ENCODE results near the gene MEP1B.

MEP1B gene

DNA sequence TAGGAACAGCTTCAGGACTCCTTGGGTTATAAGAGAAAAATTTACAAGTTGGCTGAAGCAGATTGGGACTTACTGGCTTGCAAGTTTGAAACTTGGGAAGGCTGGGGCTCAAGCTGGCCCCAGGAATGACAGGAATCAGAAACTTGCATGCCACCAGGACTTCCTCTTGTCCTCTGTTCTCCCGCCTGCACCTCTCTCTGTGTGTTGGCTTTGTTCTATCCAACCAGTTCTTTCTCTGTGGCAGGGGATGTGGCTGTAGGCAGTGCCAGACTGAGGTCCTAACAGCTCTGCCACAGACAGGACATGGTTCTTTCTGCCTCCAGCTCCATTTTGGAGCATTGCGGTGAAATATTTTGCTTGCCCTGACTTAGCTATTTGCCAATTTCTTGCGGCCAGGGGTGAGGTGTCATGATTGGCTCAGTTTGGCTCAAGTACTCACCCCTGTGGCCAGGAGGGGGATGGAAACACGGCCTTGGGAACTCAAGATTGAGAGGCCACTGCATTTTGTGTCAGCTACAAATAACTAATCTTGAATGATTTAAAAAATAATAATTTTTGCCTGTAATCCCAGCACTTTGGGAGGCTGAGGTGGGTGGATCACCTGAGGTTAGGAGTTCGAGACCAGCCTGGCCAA, 48.9 kb downstream of the MEP1B start:
- H3K27ac ChIP-seq (ENCODE audit: low read depth, low read length), result no peak overlapping the region
- no peaks in the 10 kb centered on the region for H3K9me2 ChIP-seq (replicated peaks; ENCODE audit: control insufficient read depth, low read length)
- H4K20me1 ChIP-seq (ENCODE audit: control insufficient read depth, insufficient read depth, low read depth, low read length), result no peaks in the 10 kb centered on the region
- H3K36me3 ChIP-seq (ENCODE audit: control insufficient read depth, low read length), result no peaks in the 10 kb centered on the region
- H3K4me3 ChIP-seq (ENCODE audit: low read length), result no peak overlapping the region
- no peaks in the 10 kb centered on the region for H3K9me3 ChIP-seq (ENCODE audit: control insufficient read depth, insufficient read depth, low read length)
- H3K4me2 ChIP-seq (ENCODE audit: low read length), result no peak overlapping the region
- no peaks in the 10 kb centered on the region for H3K4me1 ChIP-seq (ENCODE audit: control insufficient read depth, low read length)
- H3K79me2 ChIP-seq (ENCODE audit: control insufficient read depth, low read length), result no peaks in the 10 kb centered on the region
- TF ChIP-seq EZH2phosphoT487 (IDR thresholded peaks at IDR 0.05; ENCODE audit: borderline replicate concordance, low read length), result no peak
- TF ChIP-seq, protein P1, sequence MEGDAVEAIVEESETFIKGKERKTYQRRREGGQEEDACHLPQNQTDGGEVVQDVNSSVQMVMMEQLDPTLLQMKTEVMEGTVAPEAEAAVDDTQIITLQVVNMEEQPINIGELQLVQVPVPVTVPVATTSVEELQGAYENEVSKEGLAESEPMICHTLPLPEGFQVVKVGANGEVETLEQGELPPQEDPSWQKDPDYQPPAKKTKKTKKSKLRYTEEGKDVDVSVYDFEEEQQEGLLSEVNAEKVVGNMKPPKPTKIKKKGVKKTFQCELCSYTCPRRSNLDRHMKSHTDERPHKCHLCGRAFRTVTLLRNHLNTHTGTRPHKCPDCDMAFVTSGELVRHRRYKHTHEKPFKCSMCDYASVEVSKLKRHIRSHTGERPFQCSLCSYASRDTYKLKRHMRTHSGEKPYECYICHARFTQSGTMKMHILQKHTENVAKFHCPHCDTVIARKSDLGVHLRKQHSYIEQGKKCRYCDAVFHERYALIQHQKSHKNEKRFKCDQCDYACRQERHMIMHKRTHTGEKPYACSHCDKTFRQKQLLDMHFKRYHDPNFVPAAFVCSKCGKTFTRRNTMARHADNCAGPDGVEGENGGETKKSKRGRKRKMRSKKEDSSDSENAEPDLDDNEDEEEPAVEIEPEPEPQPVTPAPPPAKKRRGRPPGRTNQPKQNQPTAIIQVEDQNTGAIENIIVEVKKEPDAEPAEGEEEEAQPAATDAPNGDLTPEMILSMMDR (IDR thresholded peaks at IDR 0.05; ENCODE audit: low read depth, low read length, poor library complexity, severe bottlenecking), result no peak
- H3K27me3 ChIP-seq (ENCODE audit: control insufficient read depth, low read length), result peaks cover 4% of the 10 kb centered on the region; the same call in 1 of the 2 replicates
- H3F3A ChIP-seq (ENCODE audit: control insufficient read depth, insufficient read depth), result no peaks in the 10 kb centered on the region

GRCh38 chr18:32242395-32242794, 52.6 kb downstream of the MEP1B start:
- H3K9me3 ChIP-seq (ENCODE audit: control insufficient read depth, insufficient read depth, low read length), result no peaks in the 10 kb centered on the region
- H3K4me1 ChIP-seq (ENCODE audit: control insufficient read depth, low read length), result no peaks in the 10 kb centered on the region
- H3K27me3 ChIP-seq (ENCODE audit: control insufficient read depth, low read length), result peaks cover 4% of the 10 kb centered on the region; the same call in 1 of the 2 replicates
- no peak overlapping the region for H3K4me2 ChIP-seq (ENCODE audit: low read length)
- H3K9me2 ChIP-seq (replicated peaks; ENCODE audit: control insufficient read depth, low read length), result no peaks in the 10 kb centered on the region
- H3F3A ChIP-seq (ENCODE audit: control insufficient read depth, insufficient read depth), result no peaks in the 10 kb centered on the region
- no peaks in the 10 kb centered on the region for H3K79me2 ChIP-seq (ENCODE audit: control insufficient read depth, low read length)
- no peaks in the 10 kb centered on the region for H4K20me1 ChIP-seq (ENCODE audit: control insufficient read depth, insufficient read depth, low read depth, low read length)
- H3K36me3 ChIP-seq (ENCODE audit: control insufficient read depth, low read length), result no peaks in the 10 kb centered on the region
- TF ChIP-seq, protein P1 (IDR thresholded peaks at IDR 0.05; ENCODE audit: low read depth, low read length, poor library complexity, severe bottlenecking), result no peak
- no peak for TF ChIP-seq EZH2phosphoT487 (IDR thresholded peaks at IDR 0.05; ENCODE audit: borderline replicate concordance, low read length)
- no peak overlapping the region for H3K27ac ChIP-seq (ENCODE audit: low read depth, low read length)
- no peak overlapping the region for H3K4me3 ChIP-seq (ENCODE audit: low read length)

- Histone ChIP-seq H3K36me3 (ENCODE audit: control insufficient read depth, low read length) (no peaks in the 10 kb centered on the region), H3K9me3 (ENCODE audit: control insufficient read depth, insufficient read depth, low read length) (no peaks in the 10 kb centered on the region), H4K20me1 (ENCODE audit: control insufficient read depth, insufficient read depth, low read depth, low read length) (no peaks in the 10 kb centered on the region), H3K79me2 (ENCODE audit: control insufficient read depth, low read length) (no peaks in the 10 kb centered on the region), H3K27me3 (ENCODE audit: control insufficient read depth, low read length) (peaks cover 6% of the 10 kb centered on the region; the same call in 1 of the 2 replicates), H3K4me2 (ENCODE audit: low read length) (no peak overlapping the region), H3K27ac (ENCODE audit: low read depth, low read length) (no peak overlapping the region), H3K4me3 (ENCODE audit: low read length) (no peak overlapping the region), H3K4me1 (ENCODE audit: control insufficient read depth, low read length) (no peaks in the 10 kb centered on the region), H3F3A (ENCODE audit: control insufficient read depth, insufficient read depth) (no peaks in the 10 kb centered on the region), H3K9me2 (replicated peaks; ENCODE audit: control insufficient read depth, low read length) (no peaks in the 10 kb centered on the region)
- TF ChIP-seq, protein P1 (IDR thresholded peaks at IDR 0.05; ENCODE audit: low read depth, low read length, poor library complexity, severe bottlenecking), result no peak
- no peak for TF ChIP-seq EZH2phosphoT487 (IDR thresholded peaks at IDR 0.05; ENCODE audit: borderline replicate concordance, low read length)
Observed at GRCh38 chr18:32243358-32243757, 53.5 kb downstream of the MEP1B start.

Data from DOHH2 (cell line).